Lung (tissue), 12 donors: Measurements from ENCODE around the gene DKK3. TPM values are rescaled to one million over a fixed set of nuclear protein-coding genes. Genes with fewer than 3 reads are reported as not detected.

Experiments used
- ATAC-seq: fragments of 200-7000 bp; cut with Tn5 transposase; one replicate; pipeline ENCODE4 v1.9.1; 2020; ENCODE audit warnings: moderate number of reproducible peaks; ENCODE audit not compliant: insufficient read depth, low FRiP score
- DNase-seq, 3 donors: peaks; one replicate each; pipeline ENCODE4 v3.0.0-alpha.2; 2013 to 2017
- H3K27ac ChIP-seq, 2 donors: one replicate each; pipeline ENCODE4 v1.5.1; 2013; ENCODE audit warnings: mild to moderate bottlenecking in 2 of 2, moderate library complexity in 2 of 2, control low read depth in 1 of 2, inconsistent platforms in 1 of 2, low read depth in 1 of 2, low read length in 1 of 2
- H3K27me3 ChIP-seq, 3 donors: one replicate each; pipeline ENCODE4 v1.5.1; 2013; ENCODE audit warnings: low read length in 2 of 3; ENCODE audit not compliant: control insufficient read depth in 3 of 3, insufficient read depth in 3 of 3
- H3K36me3 ChIP-seq, 4 donors: one replicate each; pipeline ENCODE4 v1.5.1; 2013; ENCODE audit warnings: low read length in 4 of 4, mild to moderate bottlenecking in 1 of 4, moderate library complexity in 1 of 4; ENCODE audit not compliant: control insufficient read depth in 4 of 4, insufficient read depth in 4 of 4
- H3K4me1 ChIP-seq, 5 donors: one replicate each; pipeline ENCODE4 v1.5.1; 2013; ENCODE audit warnings: low read length in 5 of 5, mild to moderate bottlenecking in 2 of 5, moderate library complexity in 1 of 5; ENCODE audit not compliant: control insufficient read depth in 5 of 5, insufficient read depth in 5 of 5
- H3K4me3 ChIP-seq: one replicate; pipeline ENCODE4 v1.5.1; 2013; ENCODE audit warnings: mild to moderate bottlenecking, control low read depth, moderate library complexity
- H3K9ac ChIP-seq, 2 donors: one replicate each; pipeline ENCODE4 v1.5.1; 2013; ENCODE audit warnings: low read length in 2 of 2, control low read depth in 1 of 2; ENCODE audit not compliant: insufficient read depth in 1 of 2
- H3K9me3 ChIP-seq, 4 donors: one replicate each; pipeline ENCODE4 v1.5.1; 2013; ENCODE audit warnings: low read length in 3 of 4, mild to moderate bottlenecking in 1 of 4, moderate library complexity in 1 of 4; ENCODE audit not compliant: control insufficient read depth in 4 of 4, insufficient read depth in 3 of 4
- WGBS, 2 donors: extraction: QIAGEN DNeasy Blood & Tissue Kit; methylation state at CpG; one replicate each; pipeline ENCODE4 v1.1.7; 2013; 5-methylcytosine and 5-hydroxymethylcytosine counted together
- polyA plus RNA-seq, 2 donors: library from polyadenylated mRNA; stranded (reverse); fragments of 200-250 nt; gene quantifications; one replicate each; pipeline ENCODE4 v1.2.1, GENCODE V29; 2013
- total RNA-seq, 2 donors: library from RNA; depleted of rRNA in 1 of 2; stranded (reverse); fragments of >200 nt in 1 of 2; gene quantifications; one replicate each; pipeline ENCODE4 v1.2.1, GENCODE V29; 2014 to 2021
- TF ChIP-seq, protein P1 (sequence below): IDR thresholded peaks from 2 replicates; pipeline ENCODE4 v1.5.1; 2012; ENCODE audit warnings: mild to moderate bottlenecking; ENCODE audit errors: control extremely low read depth, extremely low read depth
- donor health status: control.
- donor health status: control.
- donor health status: Bipolar disorder and iron deficiency.
- donor health status: healthy.
- donor health status: DM: yes; HTN: yes; CAD: no.

The DKK3 gene
- total and polyA plus RNA-seq, 4 donors = 45.3 to 121 (median 94.5) TPM

DNA sequence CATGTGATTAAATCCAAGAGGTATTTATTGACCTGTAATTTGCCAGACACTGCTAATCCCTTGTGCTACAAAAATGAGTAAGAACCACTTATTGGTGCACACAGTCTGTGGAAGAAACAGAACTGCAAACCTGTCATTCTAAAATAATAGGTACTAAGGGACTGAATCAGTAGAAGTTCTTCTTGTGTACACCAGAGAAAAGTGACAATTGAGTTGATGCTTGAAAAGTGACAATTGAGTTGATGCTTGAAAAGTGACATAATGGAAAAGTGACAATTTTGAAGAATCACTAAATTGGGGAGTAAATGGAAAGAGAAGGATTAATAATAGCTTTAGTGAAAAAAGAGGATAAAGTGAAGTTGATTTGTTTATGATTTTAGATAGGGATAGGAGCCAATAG is 56.4 kb downstream of the DKK3 start:
- H3K4me3 ChIP-seq = no peak overlapping the region
- H3K27me3 ChIP-seq = no peaks in the 10 kb centered on the region
- H3K4me1 ChIP-seq = peaks cover 0 to 11% (median 0%) of the 10 kb centered on the region in 5 donors
- ATAC-seq (no peak), DNase-seq (no peak)
- H3K9ac ChIP-seq = no peak overlapping the region
- H3K9me3 ChIP-seq = no peaks in the 10 kb centered on the region
- TF ChIP-seq, protein P1, sequence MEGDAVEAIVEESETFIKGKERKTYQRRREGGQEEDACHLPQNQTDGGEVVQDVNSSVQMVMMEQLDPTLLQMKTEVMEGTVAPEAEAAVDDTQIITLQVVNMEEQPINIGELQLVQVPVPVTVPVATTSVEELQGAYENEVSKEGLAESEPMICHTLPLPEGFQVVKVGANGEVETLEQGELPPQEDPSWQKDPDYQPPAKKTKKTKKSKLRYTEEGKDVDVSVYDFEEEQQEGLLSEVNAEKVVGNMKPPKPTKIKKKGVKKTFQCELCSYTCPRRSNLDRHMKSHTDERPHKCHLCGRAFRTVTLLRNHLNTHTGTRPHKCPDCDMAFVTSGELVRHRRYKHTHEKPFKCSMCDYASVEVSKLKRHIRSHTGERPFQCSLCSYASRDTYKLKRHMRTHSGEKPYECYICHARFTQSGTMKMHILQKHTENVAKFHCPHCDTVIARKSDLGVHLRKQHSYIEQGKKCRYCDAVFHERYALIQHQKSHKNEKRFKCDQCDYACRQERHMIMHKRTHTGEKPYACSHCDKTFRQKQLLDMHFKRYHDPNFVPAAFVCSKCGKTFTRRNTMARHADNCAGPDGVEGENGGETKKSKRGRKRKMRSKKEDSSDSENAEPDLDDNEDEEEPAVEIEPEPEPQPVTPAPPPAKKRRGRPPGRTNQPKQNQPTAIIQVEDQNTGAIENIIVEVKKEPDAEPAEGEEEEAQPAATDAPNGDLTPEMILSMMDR = no peak
- no peak overlapping the region for H3K27ac ChIP-seq
- peaks cover 7 to 51% (median 39%) of the 10 kb centered on the region in 4 donors for H3K36me3 ChIP-seq

DNA sequence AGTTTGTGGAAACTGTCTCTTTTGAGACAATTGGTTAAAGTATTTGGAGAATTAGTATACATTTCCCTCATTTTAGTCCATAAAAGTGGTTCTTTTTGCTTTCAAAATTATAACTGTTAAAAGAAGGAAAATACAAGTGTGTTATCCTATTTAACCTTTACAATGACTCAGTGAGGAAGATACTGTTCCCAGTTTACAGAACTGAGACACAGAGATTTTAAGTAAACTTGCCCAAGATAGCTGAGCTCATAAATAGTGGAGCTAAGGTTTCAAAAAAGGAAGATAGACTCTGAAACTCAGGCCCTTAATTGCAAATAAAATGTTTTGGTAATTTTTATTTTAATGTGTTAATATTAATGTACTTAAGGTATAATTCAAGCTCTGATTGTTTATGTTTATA is 58.9 kb downstream of the DKK3 start:
- TF ChIP-seq, protein P1 = no peak
- peaks cover 7 to 38% (median 27%) of the 10 kb centered on the region in 4 donors for H3K36me3 ChIP-seq
- H3K9ac ChIP-seq = no peak overlapping the region
- H3K4me3 ChIP-seq = no peak overlapping the region
- no peaks in the 10 kb centered on the region for H3K27me3 ChIP-seq
- no peak for DNase-seq
- ATAC-seq = no peak
- H3K27ac ChIP-seq = no peak overlapping the region
- peaks cover 0 to 14% (median 0%) of the 10 kb centered on the region in 5 donors for H3K4me1 ChIP-seq
- H3K9me3 ChIP-seq = no peaks in the 10 kb centered on the region

- no peak for ATAC-seq
- H3K27me3 ChIP-seq = no peaks in the 10 kb centered on the region
- H3K27ac ChIP-seq = no peak overlapping the region
- peaks cover 4 to 41% (median 27%) of the 10 kb centered on the region in 4 donors for H3K36me3 ChIP-seq
- WGBS, 2 donors = 93 to 94% methylated on average over 2 of the region's 2 CpGs
- TF ChIP-seq, protein P1 = no peak
- H3K4me3 ChIP-seq = no peak overlapping the region
- no peak for DNase-seq
- H3K9me3 ChIP-seq = no peaks in the 10 kb centered on the region
- H3K9ac ChIP-seq = no peak overlapping the region
- peaks cover 0 to 14% (median 0%) of the 10 kb centered on the region in 5 donors for H3K4me1 ChIP-seq
Measured at GRCh38 chr11:11948242-11948947, 60.0 kb downstream of the DKK3 start.
